ENCODE measurements around the gene PPP1R18. TPM values are rescaled to one million over a fixed set of nuclear protein-coding genes. Genes with fewer than 3 reads are reported as not detected.

The PPP1R18 gene
- total and polyA plus RNA-seq, 9 of the 15 experiments (the other 6 are each of a cell fraction or from before 2014, with no cell fraction given) = 12.0 to 99.2 (median 42.6) TPM

DNA sequence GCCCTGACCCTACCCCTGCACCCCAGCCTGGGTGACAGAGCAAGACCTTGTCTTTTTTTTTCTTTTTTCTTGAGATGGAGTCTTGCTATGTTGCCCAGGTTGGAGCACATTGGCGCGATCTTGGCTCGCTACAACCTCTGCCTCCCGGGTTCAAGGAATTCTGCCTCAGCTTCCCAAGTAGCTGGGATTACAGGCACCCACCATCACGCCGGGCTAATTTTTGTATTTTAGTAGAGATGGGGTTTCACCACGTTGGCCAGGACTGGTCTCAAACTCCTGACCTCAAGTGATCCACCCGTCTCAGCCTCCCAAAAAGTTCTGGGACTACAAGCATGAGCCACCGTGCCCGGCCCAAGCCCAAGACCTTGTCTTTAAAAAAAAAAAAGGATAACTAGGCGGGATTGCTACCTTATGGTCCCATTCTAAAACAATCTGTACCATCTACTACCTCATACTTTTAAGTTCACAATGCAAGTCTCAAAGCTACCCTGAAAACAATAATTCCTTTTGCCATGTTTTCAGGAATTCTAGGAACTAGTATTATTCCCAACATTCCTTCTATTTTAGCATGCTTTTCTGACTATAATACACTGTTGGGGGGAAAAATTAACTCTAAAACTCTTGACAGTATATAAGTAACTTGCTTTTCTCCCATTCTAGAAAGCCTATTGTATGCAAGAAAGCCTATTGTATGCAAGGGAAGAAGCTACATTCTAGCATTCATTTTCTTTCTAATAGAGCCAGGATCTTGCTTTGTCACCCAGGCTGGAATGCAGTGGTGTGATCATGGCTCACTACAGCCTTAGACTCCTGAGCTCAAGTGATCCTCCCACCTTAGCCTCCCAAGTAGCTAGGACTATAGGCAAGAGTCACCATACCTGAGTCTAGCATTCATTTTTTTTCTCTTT lies 40.3 kb upstream of the PPP1R18 start (continued):
- TF ChIP-seq, protein P1, sequence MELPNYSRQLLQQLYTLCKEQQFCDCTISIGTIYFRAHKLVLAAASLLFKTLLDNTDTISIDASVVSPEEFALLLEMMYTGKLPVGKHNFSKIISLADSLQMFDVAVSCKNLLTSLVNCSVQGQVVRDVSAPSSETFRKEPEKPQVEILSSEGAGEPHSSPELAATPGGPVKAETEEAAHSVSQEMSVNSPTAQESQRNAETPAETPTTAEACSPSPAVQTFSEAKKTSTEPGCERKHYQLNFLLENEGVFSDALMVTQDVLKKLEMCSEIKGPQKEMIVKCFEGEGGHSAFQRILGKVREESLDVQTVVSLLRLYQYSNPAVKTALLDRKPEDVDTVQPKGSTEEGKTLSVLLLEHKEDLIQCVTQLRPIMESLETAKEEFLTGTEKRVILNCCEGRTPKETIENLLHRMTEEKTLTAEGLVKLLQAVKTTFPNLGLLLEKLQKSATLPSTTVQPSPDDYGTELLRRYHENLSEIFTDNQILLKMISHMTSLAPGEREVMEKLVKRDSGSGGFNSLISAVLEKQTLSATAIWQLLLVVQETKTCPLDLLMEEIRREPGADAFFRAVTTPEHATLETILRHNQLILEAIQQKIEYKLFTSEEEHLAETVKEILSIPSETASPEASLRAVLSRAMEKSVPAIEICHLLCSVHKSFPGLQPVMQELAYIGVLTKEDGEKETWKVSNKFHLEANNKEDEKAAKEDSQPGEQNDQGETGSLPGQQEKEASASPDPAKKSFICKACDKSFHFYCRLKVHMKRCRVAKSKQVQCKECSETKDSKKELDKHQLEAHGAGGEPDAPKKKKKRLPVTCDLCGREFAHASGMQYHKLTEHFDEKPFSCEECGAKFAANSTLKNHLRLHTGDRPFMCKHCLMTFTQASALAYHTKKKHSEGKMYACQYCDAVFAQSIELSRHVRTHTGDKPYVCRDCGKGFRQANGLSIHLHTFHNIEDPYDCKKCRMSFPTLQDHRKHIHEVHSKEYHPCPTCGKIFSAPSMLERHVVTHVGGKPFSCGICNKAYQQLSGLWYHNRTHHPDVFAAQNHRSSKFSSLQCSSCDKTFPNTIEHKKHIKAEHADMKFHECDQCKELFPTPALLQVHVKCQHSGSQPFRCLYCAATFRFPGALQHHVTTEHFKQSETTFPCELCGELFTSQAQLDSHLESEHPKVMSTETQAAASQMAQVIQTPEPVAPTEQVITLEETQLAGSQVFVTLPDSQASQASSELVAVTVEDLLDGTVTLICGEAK (IDR thresholded peaks at IDR 0.05) = no peak
- TF ChIP-seq, protein P1 (CRISPR knock-in tag; IDR thresholded peaks at IDR 0.05) = no peak
- 0 out of 2 replicates have a peak, but pooled peaks have one; percentile 37 for TF ChIP-seq ERF (CRISPR knock-in tag; IDR thresholded peaks at IDR 0.05)
- peak; percentile 38; the same call in 1 of the 2 replicates for TF ChIP-seq RBFOX2 (IDR thresholded peaks at IDR 0.05; ENCODE audit: low read depth, low read length)
- TF ChIP-seq, protein P2, sequence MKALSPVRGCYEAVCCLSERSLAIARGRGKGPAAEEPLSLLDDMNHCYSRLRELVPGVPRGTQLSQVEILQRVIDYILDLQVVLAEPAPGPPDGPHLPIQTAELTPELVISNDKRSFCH (CRISPR knock-in tag; IDR thresholded peaks at IDR 0.05) = no peak
- TF ChIP-seq, protein P2 (tag; IDR thresholded peaks at IDR 0.05) = no peak
- TF ChIP-seq, protein P3, sequence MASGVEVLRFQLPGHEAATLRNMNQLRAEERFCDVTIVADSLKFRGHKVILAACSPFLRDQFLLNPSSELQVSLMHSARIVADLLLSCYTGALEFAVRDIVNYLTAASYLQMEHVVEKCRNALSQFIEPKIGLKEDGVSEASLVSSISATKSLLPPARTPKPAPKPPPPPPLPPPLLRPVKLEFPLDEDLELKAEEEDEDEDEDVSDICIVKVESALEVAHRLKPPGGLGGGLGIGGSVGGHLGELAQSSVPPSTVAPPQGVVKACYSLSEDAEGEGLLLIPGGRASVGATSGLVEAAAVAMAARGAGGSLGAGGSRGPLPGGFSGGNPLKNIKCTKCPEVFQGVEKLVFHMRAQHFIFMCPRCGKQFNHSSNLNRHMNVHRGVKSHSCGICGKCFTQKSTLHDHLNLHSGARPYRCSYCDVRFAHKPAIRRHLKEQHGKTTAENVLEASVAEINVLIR (CRISPR knock-in tag; IDR thresholded peaks at IDR 0.05) = 0 out of 2 replicates have a peak, but pooled peaks have one; percentile 11
- TF ChIP-seq SUPT5H (IDR thresholded peaks at IDR 0.05) = peak; percentile 36; the same call in 1 of the 2 replicates
- TF ChIP-seq TAF7 (tag; IDR thresholded peaks at IDR 0.05) = no peak
- no peak for TF ChIP-seq ZBED1 (IDR thresholded peaks at IDR 0.05)
- no peak for TF ChIP-seq SMARCE1 (IDR thresholded peaks at IDR 0.05)
- TF ChIP-seq POLR2G (IDR thresholded peaks at IDR 0.05; ENCODE audit: low read depth, low read length) = peak; percentile 65
- no peak for TF ChIP-seq ZNF274 (IDR thresholded peaks at IDR 0.05; ENCODE audit: borderline replicate concordance, low read depth, low read length)
- peak; percentile 31; the same call in 1 of the 2 replicates for TF ChIP-seq CHD2 (IDR thresholded peaks at IDR 0.05; ENCODE audit: low read depth, low read length)
- no peak for TF ChIP-seq PPARD (CRISPR knock-in tag; IDR thresholded peaks at IDR 0.05)
- TF ChIP-seq, protein P4, sequence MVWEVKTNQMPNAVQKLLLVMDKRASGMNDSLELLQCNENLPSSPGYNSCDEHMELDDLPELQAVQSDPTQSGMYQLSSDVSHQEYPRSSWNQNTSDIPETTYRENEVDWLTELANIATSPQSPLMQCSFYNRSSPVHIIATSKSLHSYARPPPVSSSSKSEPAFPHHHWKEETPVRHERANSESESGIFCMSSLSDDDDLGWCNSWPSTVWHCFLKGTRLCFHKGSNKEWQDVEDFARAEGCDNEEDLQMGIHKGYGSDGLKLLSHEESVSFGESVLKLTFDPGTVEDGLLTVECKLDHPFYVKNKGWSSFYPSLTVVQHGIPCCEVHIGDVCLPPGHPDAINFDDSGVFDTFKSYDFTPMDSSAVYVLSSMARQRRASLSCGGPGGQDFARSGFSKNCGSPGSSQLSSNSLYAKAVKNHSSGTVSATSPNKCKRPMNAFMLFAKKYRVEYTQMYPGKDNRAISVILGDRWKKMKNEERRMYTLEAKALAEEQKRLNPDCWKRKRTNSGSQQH (CRISPR knock-in tag; IDR thresholded peaks at IDR 0.05) = 0 out of 2 replicates have a peak, but pooled peaks have one; percentile 53
